GM23248 (cell line): ENCODE results near the gene ZSCAN10.

ENCODE experiments used
- EZH2 ChIP-seq: fragments of 200-600 bp; sonication (generic); IDR thresholded peaks from 2 replicates; pipeline ENCODE4 v1.6.1; 2018; ENCODE audit warnings: antibody characterized with exemption, mild to moderate bottlenecking; ENCODE audit not compliant: insufficient read depth, poor library complexity, severe bottlenecking
- EZH2phosphoT487 ChIP-seq: fragments of 200-600 bp; sonication (generic); IDR thresholded peaks from 2 replicates; pipeline ENCODE4 v1.6.1; 2018; ENCODE audit warnings: antibody characterized with exemption, moderate library complexity, mild to moderate bottlenecking, low read depth; ENCODE audit not compliant: insufficient read depth

GRCh38 chr16:3101841-3102470 lies 2.9 kb upstream of the ZSCAN10 start:
- TF ChIP-seq EZH2 (no peak), EZH2phosphoT487 (no peak)
